Measurements from ENCODE around the gene NPIPA7. TPM values are rescaled to one million over a fixed set of nuclear protein-coding genes. Genes with fewer than 3 reads are reported as not detected.

The NPIPA7 gene
- total RNA-seq (2022; extraction: Qiagen RNA extraction), result 5.4 to 12.3 TPM (median 10.6 TPM) in 5 replicates

GRCh38 chr16:16378840-16379239 is at the start of gene NPIPA7:
Gene NPIPA7, plus strand, starts transcription at chr16:16379140. Its CDS starts 105 bp downstream, at chr16:16379245.

Other genes with a start within 250 kb of the NPIPA7 start
- gene ABCC6, start 155.6 kb upstream of the NPIPA7 start, total RNA-seq (2022; extraction: Qiagen RNA extraction), result 0.70 to 1.8 TPM (median 0.95 TPM) in 5 replicates
- 19.5 to 25.6 TPM (median 24.5 TPM) in 5 replicates for gene NOMO3, start 146.6 kb upstream of the NPIPA7 start, total RNA-seq (2022; extraction: Qiagen RNA extraction)